H1 (cell line): Measurements from ENCODE around the gene NEGR1. TPM values are rescaled to one million over a fixed set of nuclear protein-coding genes. Genes with fewer than 3 reads are reported as not detected.

Experiments used
- CBX5 ChIP-seq: fragments of 300-800, 300-1000 bp; sonication (generic); IDR thresholded peaks from 2 replicates; pipeline ENCODE4 v1.7.1; 2016; ENCODE audit warnings: antibody characterized with exemption, low read length, low read depth
- FOSL1 ChIP-seq: IDR thresholded peaks from 2 replicates; pipeline ENCODE4 v1.6.1; 2011; ENCODE audit warnings: mild to moderate bottlenecking, low read depth, low read length, moderate library complexity; ENCODE audit not compliant: insufficient read depth
- KDM1A ChIP-seq: fragments of 200-600, 300-600 bp; sonication (generic); IDR thresholded peaks from 2 replicates; pipeline ENCODE4 v1.7.1; 2016; ENCODE audit warnings: mild to moderate bottlenecking, low read length, borderline replicate concordance
- RFX5 ChIP-seq: IDR thresholded peaks from 2 replicates; pipeline ENCODE4 v1.6.1; 2011; ENCODE audit warnings: low read depth, low read length, improper control_type of control experiment, borderline replicate concordance
- USF2 ChIP-seq: IDR thresholded peaks from 2 replicates; pipeline ENCODE4 v1.6.1; 2011; ENCODE audit warnings: low read length, improper control_type of control experiment
- polyA plus RNA-seq, 7 experiments: library from polyadenylated mRNA; depleted of rRNA in 3 of 7; stranded (reverse) in 5 of 7; unstranded in 2 of 7; fragments of >200 nt in 5 of 7; fragments of 200-250 nt in 2 of 7; gene quantifications; 1 replicate in 5 of 7; 2 replicates in 1 of 7; 4 replicates in 1 of 7; pipeline versions ENCODE4 v1.2.1 to v1.2.3, GENCODE V29; 2011 to 2013; ENCODE audit warnings: missing spikeins in 2 of 7, mixed read lengths in 2 of 7
- total RNA-seq: library from RNA; stranded (reverse); fragmentation: NEBNext Ultra II Directional; extraction: Animal tissue kit (Norgen Biotek cat#: 25700); gene quantifications from 2 replicates; pipeline ENCODE4 v1.2.1, GENCODE V29; 2021

Gene NEGR1
- total and polyA plus RNA-seq, 2 of the 8 experiments (the other 6 are each of a cell fraction or from before 2014, with no cell fraction given), result 0.71 to 1.3 TPM

- TF ChIP-seq USF2 (no peak), FOSL1 (no peak), CBX5 (no peak), RFX5 (no peak), KDM1A (no peak)
These were observed 644.1 kb downstream of the NEGR1 start (continued) for GRCh38 chr1:71638081-71638766.
